KOPT-K1 (cell line): Measurements from ENCODE around the gene SEC24C.

ENCODE experiments used
- H3K27ac ChIP-seq: fragments of 200-600 bp; sonication (generic); 2 replicates; pipeline ENCODE4 v1.5.1; 2016; ENCODE audit warnings: antibody characterized with exemption, mild to moderate bottlenecking, low read depth, low read length; ENCODE audit not compliant: poor library complexity, severe bottlenecking
- H3K36me3 ChIP-seq: fragments of 200-600 bp; sonication (generic); 2 replicates; pipeline ENCODE4 v1.5.1; 2017; ENCODE audit warnings: antibody characterized with exemption, mild to moderate bottlenecking, low read length, moderate library complexity; ENCODE audit not compliant: insufficient read depth
- H3K9me3 ChIP-seq: fragments of 200-600 bp; sonication (generic); 2 replicates; pipeline ENCODE4 v1.5.1; 2017; ENCODE audit warnings: antibody characterized with exemption, low read length, mild to moderate bottlenecking; ENCODE audit not compliant: insufficient read depth, poor library complexity, severe bottlenecking

SEC24C gene

DNA sequence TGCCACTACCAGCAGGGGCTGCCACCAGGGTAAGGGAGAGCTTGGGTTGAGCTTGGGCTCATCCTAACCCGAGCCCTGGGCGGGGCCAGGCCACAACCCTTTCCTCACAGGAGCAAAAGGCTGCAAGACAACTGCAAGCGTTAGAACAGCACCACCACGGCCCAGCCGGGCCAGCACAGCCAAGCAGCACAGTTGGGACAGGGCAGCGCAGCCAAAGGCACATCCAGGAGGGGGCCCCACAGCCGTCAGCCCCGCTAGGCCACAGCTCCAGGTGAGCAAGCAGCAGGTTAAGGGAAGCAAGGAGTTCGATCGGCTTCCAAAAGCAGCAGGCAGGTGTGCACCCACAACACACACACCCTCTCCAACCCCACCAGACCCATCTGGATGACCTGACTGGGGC lies 74.2 kb downstream of the SEC24C start:
- Histone ChIP-seq H3K36me3 (peaks cover 87% of the 10 kb centered on the region), H3K27ac (no peak overlapping the region), H3K9me3 (no peaks in the 10 kb centered on the region)

DNA sequence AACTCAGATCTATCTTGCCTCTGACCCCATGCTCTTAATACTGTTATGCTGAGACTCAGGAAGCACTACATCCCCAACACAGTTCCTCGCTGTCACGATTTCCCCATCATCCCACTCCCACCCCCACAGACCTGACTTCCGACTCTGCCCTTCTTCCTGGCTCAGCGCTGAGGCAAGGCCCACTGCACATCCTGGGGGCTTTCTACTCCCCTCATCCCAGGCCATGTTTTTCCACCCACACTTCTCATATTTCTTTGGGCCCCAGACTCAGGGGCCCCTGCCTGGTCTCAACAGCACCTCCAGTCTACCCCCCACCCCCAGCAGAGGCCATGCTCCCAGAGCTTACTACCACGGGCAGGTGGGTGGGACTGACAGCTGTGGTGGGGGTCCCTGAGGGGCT lies 74.9 kb downstream of the SEC24C start:
- Histone ChIP-seq H3K36me3 (peaks cover 88% of the 10 kb centered on the region), H3K9me3 (no peaks in the 10 kb centered on the region), H3K27ac (no peak overlapping the region)

DNA sequence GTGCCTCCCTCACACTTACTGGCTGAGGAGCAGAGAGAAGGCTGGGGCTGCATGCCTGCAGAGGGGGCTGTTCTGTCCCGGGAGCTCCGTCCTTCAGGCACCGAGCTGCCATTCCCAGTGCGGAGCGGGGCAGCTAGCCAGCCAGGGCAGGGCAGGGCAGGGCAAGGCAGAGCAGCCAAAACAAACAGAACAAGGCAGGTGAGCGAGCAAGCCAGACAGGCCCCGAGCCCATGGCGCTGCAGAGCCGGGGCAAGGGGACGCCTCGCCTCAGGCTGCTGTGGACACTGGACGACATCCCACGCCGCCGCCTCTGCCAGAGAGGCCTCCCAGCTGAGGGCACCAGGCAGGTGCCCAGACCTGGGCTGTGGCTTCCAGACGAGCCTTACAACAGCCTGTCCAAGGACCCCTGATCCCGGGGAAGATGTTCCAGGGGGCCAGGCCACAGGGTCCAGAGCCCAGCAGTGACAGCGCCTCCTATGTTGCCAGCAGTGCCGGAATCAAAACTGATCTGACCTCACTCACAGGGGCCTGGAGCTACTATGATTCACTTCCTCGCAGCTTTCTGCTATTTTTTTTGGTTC lies 75.4 kb downstream of the SEC24C start:
- H3K36me3 ChIP-seq, result peaks cover 89% of the 10 kb centered on the region

More for the DNA sequence above, 75.4 kb downstream of the SEC24C start:
- Histone ChIP-seq H3K27ac (no peak overlapping the region), H3K9me3 (no peaks in the 10 kb centered on the region)
